Type B pancreatic cell (in vitro differentiated cells): ENCODE results near the gene IRGQ. TPM values are rescaled to one million over a fixed set of nuclear protein-coding genes. Genes with fewer than 3 reads are reported as not detected.
"Not testable (repeated sequence)": the region's sequence is repeated elsewhere in the genome, so short reads cannot be mapped to it uniquely, and the experiment has no call there.

Source experiments
- DNase-seq: peaks from one replicate; pipeline ENCODE4 v3.0.0; 2021; ENCODE audit warnings: mixed read lengths; ENCODE audit not compliant: unreplicated experiment; ENCODE audit errors: extremely low spot score
- H3K27ac Mint-ChIP-seq: 2 replicates; pipeline ENCODE4 v1.8.0; 2021; ENCODE audit warnings: mild to moderate bottlenecking, mixed read lengths
- H3K27me3 Mint-ChIP-seq: 2 replicates; pipeline ENCODE4 v1.8.0; 2021; ENCODE audit warnings: mixed read lengths
- H3K36me3 Mint-ChIP-seq: 2 replicates; pipeline ENCODE4 v1.8.0; 2021; ENCODE audit warnings: mixed read lengths
- H3K4me1 Mint-ChIP-seq: one replicate; pipeline ENCODE4 v1.8.0; 2021; ENCODE audit warnings: mixed read lengths; ENCODE audit not compliant: unreplicated experiment
- H3K4me3 Mint-ChIP-seq: 2 replicates; pipeline ENCODE4 v1.8.0; 2021; ENCODE audit warnings: mild to moderate bottlenecking, mixed read lengths
- H3K9me3 Mint-ChIP-seq: 2 replicates; pipeline ENCODE4 v1.8.0; 2021; ENCODE audit warnings: mixed read lengths
- total RNA-seq: library from RNA; stranded (reverse); gene quantifications from 2 replicates; pipeline ENCODE4 v1.2.1, GENCODE V29; 2021; ENCODE audit warnings: low replicate concordance
- TF ChIP-seq, protein P1 (sequence below): fragments of 200-600 bp; sonication (generic); conservative IDR thresholded peaks from 2 replicates; pipeline ENCODE4 v1.5.0; 2021; ENCODE audit warnings: antibody characterized with exemption, mild to moderate bottlenecking

The IRGQ gene
- total RNA-seq, 1 donor from 2014 or later = 41.5 TPM

DNA sequence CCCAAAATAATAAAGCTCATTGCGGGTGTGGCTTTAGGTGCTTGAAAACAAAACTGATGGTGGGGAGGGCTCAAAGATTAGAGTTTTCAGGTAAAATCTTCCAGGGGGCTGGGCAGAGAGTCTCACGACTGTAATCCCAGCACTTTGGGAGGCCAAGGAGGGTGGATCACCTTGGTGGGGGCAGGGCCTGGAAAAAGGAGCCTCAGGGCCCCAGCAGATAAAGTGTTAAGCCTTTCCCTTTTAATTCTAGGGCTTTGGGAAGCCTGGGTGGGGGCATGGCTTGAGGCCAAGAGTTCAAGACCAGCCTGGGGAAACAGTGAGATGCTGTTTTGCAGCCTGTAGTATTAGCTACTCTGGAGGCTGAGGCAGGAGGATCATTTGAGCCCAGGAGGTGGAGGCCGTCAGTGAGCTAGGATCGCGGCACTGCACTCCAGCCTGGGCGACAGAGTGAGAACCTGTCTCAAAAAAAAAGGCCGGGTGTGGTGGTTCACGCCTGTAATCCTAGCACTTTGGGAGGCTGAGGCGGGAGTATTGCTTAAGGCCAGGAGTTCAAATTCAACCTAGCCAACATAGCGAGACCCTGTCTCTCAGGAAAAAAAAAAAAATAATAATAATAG, 1.7 kb downstream of the IRGQ start:
- TF ChIP-seq, protein P1, sequence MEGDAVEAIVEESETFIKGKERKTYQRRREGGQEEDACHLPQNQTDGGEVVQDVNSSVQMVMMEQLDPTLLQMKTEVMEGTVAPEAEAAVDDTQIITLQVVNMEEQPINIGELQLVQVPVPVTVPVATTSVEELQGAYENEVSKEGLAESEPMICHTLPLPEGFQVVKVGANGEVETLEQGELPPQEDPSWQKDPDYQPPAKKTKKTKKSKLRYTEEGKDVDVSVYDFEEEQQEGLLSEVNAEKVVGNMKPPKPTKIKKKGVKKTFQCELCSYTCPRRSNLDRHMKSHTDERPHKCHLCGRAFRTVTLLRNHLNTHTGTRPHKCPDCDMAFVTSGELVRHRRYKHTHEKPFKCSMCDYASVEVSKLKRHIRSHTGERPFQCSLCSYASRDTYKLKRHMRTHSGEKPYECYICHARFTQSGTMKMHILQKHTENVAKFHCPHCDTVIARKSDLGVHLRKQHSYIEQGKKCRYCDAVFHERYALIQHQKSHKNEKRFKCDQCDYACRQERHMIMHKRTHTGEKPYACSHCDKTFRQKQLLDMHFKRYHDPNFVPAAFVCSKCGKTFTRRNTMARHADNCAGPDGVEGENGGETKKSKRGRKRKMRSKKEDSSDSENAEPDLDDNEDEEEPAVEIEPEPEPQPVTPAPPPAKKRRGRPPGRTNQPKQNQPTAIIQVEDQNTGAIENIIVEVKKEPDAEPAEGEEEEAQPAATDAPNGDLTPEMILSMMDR = no peak
- Mint-ChIP-seq H3K36me3 (peaks cover 20% of the 10 kb centered on the region), H3K27me3 (peaks cover 2% of the 10 kb centered on the region), H3K27ac (peak overlapping the region; percentile 93), H3K4me1 (peaks cover 26% of the 10 kb centered on the region), H3K9me3 (no peaks in the 10 kb centered on the region), H3K4me3 (peak overlapping the region; percentile 98)
- DNase-seq = no peak

DNA sequence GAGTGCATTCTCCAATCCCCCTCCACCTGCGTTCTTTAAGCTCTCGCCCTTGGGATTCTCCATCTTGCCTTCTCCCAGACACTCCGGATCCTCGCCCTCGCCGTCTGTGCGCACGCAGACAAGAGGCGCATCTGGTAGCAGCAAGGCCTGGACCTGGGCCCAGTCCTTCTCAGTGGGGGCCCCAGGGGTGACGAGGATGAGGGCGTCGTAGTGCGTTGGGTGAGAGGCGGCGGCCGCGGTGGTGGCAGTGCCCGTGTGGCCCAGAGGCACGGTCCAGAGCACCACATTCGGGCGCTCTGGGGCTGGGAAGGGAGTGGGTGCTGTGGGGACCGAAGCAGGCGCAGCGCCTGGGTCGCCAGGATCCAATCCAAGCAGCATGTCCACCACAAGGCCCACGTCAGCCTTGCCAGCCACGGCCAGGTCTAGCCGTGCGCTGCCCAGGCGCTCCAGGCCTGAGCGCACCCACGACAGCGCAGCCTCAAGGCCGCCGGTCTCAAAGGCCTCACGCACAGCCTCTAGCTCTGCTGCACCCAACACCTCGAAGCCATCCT, 3.1 kb downstream of the IRGQ start:
- DNase-seq = no peak
- Mint-ChIP-seq H3K27ac (peak overlapping the region; percentile 93), H3K9me3 (no peaks in the 10 kb centered on the region), H3K36me3 (peaks cover 25% of the 10 kb centered on the region), H3K4me3 (no peak overlapping the region), H3K27me3 (peaks cover 2% of the 10 kb centered on the region), H3K4me1 (peaks cover 22% of the 10 kb centered on the region)
- TF ChIP-seq, protein P1 = no peak

DNA sequence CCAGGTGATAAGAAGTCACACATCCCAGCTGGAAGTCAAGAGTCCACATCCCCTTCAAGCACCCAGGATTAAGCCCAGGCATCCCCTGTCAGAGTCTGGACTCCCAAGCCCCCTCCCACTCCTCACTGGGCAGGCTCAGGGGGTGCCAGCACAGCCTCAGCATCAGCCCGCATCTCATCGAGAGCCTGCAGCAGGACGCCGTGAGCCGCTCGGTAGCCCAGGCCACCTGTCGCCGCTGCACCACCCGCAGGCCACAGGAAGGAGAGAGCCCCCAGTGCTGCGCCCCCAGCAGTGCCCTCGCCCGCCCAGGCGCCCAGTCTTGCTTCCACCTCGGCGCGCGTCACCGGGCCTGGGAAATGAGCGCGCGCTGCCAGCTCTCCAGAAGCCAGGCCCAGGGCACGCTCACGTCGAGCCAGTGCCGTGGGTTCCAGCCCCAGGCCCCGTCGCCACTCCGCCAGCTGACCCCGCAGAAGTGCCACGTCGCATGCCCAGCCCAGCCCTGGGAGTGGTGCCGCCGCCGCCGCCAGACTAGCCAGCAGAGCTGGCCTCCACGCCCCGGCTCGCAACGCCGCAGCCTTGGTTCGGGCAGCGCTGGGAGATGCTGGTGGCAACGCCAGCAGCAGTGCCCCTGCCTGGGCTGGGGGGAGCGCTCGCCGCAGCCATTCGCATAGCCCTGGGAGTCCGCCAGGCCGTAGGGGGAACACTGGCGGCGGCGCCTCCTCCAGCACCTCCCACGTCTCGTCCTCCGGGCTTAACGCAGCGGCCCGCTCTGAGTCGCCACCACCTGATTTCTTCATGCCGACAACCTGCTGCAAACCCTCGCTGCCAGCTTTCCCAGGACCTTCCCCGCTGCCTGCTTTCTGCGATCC, 3.8 kb downstream of the IRGQ start:
- Mint-ChIP-seq H3K36me3 (peaks cover 25% of the 10 kb centered on the region), H3K4me1 (peaks cover 15% of the 10 kb centered on the region), H3K27me3 (peaks cover 2% of the 10 kb centered on the region), H3K4me3 (no peak overlapping the region), H3K27ac (no peak overlapping the region), H3K9me3 (no peaks in the 10 kb centered on the region)
- TF ChIP-seq, protein P1 = no peak
- DNase-seq = no peak

DNA sequence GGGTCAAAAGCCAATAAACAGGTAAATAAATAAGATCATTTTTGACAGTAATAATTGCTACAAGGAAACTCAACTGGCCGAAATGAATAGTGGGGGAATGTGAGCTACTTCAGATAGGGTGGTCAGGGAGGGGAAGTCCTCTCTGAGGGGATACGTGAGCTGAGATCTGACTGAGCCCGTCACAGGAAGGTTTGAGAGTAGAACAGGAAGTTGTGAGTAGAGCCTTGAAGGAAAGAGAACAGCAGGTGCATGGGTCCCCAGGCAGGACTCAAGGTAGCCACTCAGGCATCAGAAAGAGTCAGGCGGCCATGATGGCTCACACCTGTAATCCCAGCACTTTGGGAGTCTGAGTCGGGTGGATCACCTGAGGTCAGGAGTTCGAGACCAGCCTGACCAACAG, 6.3 kb downstream of the IRGQ start:
- H3K4me3 Mint-ChIP-seq = no peak overlapping the region
- H3K27ac Mint-ChIP-seq = no peak overlapping the region
- H3K9me3 Mint-ChIP-seq = no peaks in the 10 kb centered on the region
- peaks cover 10% of the 10 kb centered on the region for H3K4me1 Mint-ChIP-seq
- H3K36me3 Mint-ChIP-seq = peaks cover 35% of the 10 kb centered on the region
- TF ChIP-seq, protein P1 = no peak
- no peaks in the 10 kb centered on the region for H3K27me3 Mint-ChIP-seq
- DNase-seq = no peak

DNA sequence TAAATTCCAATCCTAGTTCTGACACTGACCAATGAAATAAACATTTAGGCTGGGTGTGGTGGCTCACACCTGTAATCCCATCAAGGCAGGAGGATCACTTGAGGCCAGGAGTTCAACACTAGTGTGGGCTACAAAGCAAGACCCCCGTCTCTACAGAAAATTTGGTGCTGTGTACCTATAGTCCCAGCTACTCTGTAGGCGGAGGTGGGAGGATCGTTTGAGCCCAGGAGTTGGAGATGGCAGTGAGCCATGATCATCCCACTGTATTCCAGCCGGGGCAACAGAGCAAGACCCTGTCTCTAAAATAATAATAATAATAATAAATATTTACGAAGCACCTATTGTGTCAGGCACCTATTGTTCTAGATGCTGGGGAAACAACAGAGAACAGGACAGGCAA, 6.7 kb downstream of the IRGQ start:
- Mint-ChIP-seq H3K27ac (no peak overlapping the region), H3K9me3 (no peaks in the 10 kb centered on the region), H3K27me3 (no peaks in the 10 kb centered on the region), H3K4me1 (peaks cover 14% of the 10 kb centered on the region), H3K36me3 (peaks cover 37% of the 10 kb centered on the region), H3K4me3 (no peak overlapping the region)
- TF ChIP-seq, protein P1 = no peak
- DNase-seq = no peak

DNA sequence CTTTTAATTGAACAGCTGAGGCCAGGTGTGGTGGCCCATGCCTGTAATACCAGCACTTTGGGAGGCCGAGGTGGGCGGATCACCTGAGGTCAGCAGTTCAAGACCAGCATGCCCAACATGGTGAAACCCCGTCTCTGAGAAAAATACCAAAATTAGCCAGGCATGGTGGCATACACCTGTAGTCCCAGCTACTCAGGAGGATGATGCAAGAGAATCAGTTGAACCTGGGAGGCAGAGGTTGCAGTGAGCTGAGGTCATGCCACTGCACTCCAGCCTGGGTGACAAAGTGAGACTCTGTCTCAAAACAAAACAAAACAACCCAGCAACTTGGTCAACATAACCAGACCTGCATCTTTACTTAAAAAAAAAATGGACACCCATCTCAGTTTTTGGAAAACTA, 8.9 kb downstream of the IRGQ start:
- H3K27ac Mint-ChIP-seq, H3K9me3 Mint-ChIP-seq, H3K4me3 Mint-ChIP-seq, H3K27me3 Mint-ChIP-seq, DNase-seq: not testable (repeated sequence)
- Mint-ChIP-seq H3K36me3 (peaks cover 31% of the 10 kb centered on the region), H3K4me1 (peaks cover 12% of the 10 kb centered on the region)
